ENCODE results near the gene P2RY6.

P2RY6 gene

DNA sequence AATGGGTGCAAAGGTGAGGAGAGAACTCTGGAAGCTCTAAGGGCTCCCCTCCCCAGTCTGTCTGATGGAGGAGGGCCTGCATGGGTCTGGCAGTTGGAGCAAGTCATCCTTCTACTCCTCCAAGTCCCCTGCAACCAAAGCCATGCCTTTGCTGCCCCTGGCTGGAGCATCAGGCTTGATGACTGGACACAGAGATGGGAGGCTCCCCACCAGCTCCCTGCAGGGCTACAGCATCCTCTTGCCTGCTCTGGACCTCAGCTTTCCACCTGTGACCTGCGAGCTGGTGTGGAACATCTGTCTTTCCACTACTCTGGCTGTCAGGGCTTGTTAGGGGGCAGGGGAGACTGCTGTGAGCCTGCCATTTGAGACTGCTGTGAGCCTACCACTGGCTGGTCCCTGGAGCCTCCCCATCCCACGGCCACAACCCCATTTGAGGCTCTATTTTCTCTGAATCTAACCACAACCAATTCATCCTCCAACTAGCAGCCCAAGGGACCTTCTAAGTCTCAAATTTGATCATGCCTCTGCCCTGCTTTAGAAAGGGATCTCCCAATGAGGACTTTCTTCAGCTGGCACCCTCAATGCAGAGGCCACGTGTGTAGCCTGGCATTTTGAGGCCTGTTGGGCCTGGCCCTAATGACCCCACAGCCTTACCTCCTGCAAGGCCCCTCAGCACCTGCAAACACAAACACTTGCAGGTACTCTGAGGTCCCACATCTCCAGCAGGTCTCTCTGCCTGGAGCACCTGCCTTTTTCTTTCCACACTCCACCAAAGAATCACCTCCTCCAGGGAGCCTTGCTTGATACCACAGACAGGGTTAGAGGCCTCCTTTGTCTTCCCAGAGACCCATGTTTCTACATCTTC, 9.9 kb downstream of the P2RY6 start:
- DNase-seq, result no peak

DNA sequence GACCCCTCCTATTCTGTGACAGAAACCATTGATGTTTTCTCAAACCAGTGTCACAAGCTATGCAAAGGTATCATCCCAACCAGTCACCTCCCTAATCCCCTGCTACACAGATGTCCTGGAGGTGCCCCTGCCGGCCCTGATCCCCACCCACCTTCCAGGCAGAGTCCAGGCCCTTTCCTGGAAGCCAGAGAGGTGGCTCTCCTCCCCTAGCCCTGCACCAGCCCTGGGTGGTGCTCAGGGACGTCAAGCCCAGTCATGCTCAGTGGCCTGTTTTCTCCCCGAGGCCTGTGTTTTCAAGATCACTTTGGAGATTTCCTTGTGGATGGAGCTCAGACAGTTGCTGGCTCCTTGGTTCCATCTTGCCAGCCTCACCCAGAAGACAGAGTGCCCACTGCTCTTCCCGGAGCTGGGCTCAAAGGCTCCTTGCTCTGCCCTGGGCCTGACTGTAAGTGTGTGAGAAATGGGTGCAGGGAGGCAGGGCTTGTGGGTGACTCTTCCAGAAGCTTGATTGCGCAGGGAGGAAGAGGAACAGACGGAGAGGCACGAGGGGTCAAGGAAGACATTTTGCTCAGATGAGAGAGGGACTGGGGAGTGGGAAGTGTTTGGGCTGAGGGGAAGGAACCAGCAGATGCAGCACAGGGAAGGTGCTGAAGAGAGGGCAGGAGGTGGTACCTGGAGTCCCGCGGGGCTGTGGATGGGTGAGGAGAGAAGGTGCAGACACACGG, 11.3 kb downstream of the P2RY6 start:
- no peak for DNase-seq

DNA sequence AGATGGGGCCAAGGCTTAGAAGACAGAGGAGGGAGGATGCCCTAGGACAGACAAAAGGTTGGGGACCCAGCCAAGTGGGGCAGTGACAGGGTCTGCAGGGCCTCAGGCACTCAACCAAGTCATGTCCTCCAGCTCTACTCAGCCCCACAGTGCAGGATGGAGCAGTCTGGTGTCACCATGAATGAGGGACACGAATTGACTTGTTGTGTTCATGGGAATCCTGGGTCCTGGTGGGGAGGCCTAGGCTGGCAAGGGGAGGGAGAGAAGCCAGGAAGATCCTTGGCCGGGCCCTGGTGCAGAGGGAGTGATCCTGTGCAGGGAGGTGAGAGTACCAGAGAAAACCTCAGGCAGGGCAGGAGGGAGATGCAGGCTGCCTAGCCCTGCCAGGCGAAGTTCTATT, 12.0 kb downstream of the P2RY6 start:
- DNase-seq, result no peak

DNA sequence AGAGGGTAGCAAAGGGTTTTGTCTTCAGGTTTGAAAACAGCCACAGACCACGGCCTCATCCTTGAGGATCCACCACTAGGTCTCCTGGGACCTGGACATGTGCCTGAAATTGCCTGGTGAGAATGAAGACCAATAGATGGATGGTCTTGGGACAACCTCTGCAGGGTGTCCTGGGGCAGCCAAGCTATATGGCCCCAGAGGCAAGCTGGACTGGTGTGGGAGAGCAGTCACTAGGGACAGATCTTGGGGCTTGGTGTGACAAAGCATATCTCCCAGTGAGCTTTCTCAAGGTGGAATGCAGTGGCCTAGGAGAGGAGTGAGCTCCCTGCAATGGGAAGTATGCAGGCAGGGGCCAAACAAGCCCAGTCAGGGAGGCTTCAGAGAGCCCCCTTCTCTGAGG, 13.6 kb downstream of the P2RY6 start:
- no peak for DNase-seq

DNA sequence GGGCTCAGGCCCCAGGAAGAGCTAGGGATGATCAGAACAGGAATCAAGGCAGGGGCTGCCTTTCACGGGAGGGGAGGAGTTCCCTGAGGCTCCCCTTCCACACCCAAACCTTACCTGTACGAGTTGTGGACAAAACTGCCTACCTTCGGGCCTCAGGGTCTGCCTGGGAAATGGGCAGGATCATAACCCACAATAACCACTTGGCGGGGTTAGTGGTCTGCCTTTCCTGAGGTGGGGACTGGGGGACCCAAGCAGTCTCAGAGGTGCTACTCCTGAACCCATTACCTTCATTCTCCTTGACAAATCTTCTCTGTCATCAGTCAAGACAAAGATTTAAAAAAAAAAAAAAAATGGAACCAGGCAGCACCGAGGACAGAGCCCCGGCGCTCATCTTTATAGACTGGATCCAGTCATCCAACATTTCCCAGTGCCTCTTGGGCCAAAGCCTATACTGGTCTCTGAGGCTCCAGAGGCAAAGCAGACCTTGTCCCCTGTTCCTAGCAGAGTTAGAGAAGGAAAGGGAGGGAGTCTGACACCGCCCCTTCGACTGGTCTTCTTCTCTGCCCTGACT, 14.2 kb downstream of the P2RY6 start:
- no peak for DNase-seq

DNA sequence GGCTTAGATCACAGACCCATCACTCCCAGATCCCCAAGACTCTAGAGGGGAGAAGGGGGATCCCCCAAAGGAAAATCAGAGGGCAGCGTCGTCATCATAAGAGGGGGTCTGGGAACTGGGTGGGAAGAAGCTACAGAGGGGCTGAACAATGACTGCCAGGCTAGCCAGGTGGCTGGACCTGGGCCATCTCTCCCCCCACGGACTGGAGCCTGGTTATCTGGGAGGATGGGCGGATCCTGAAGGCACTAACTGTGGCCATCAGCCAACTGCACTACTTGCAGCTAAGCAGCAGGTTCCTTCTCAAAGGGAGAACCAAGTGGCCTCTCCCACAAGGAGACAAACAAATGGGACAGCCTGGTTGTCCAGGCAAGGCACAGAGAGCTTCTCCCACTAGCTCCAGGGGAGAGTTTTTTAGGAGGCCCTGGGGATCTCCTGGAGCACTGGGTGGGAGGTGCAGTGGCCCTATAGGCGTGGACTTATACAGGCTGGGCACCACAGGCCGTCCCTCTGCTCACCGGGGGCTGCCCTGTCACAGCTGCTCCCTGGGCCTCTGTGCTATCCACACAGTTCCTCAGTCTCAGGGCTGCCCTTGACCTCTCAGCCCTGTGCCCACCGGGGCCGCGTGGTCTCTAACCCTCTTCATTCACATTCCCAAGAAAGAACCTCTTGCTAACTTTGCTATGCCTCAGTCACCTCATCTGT, 15.4 kb downstream of the P2RY6 start:
- DNase-seq, result no peak

DNA sequence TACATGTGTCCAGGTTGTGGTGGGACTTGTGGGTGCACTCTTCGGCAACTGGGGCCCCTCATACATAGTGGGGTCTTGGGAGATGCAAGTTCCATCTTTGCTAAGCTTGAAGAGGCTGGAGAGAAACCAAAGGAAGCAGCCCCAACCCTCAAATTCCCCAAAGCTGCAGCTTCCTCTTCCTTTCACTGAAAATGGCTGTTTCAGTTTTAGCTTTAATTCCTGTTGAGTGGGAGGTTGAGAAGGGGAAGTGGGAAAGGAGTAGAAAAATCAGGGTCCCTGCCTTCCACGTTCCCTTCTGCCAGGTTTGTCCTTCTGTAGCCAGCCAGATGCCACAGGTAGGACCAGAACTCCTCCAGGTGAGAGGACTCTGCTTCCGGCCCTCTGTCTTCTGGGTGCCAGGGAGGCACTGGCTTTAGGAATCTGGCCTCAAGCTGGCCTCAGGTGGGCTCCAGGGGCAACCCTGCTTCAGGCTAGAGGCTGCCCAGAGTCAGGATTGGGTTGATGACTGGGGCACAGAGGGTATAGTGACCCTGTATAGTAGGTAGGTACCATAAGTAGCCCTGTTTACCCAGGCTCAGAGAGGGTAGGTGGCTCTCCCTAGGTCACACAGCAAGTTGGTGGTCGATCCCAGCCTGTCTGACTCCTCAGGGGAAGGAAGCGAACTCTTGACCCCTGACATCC, 16.2 kb downstream of the P2RY6 start:
- no peak for DNase-seq

DNA sequence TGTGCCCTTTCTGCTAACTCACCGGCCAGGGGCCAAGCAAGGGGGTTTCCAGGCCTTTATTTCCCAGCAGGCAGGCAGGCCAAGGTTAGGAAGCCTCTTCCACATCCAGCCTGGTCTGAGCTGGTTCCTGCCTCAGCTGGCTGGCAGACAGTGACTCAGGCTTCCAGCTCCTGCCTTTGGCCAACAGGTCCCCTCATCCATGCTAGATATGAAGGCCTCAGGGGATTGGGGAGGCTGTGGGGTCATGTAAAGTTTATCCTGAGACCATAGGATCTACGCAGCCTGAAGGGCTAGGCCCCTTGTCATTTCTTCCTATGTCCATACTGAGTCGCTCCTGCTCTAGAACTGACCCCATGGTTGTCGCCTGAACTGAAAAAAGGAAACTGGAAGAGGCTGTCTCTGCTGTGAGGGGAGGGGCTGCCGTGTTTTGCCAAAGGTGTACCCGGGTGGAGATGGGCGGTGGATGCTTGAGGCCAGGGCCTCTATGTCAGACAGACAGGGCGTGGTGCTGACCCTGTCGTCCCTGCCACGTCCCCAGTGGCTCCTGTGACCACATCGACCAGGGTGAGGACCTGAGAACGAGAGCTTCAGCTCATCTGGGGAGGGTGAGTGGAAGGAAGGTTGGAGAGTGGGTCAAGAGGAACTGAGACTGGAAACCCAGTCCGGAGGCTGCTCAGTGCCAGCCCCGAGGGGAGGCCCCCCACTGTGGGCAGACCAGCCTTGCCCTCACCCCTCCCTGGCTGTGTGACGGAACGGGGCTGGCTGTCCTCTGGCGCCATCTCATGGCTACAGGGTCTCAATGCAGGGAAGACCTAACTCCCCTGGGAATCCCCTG, 17.0 kb downstream of the P2RY6 start:
- peak; percentile 66 to 80 for DNase-seq

DNA sequence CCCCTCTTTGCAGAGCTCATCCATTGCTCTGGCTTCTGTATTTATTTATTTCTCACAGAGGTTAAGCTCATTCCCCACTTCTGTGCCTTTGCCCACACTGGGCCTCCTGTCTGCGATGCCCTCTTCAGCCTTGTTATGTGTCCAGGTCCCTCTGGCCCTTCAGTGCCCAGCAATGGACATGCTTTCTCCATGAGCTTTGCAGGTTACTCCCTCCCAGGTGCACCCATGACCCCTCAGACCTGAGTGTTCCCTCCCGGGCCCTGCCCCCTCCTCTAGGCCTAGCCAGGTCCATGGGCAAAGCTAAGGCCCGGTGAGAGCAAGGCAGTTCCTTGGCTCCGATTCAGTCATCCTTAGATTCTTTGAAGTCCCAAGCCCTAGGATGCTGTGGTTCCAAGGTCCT, 18.4 kb downstream of the P2RY6 start:
- DNase-seq, result no peak

DNA sequence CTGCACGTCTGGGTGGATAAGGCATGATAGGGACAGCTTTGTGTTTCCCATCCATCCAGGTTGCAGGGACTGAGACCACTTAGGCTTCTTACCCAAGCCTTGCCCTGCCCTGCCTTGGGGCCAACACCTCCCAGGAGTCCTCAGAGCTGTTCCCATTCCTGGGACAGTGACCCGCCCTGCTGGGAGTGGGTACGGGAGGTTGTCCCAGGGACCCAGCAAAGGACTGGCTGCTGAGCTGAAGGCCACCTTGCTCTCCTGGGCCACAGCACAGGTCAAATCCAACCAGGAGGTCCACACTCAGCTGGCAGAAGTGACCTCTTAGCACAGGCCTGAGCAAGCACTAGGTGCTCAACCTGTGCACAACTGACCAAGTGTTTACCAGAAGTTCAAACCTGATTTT, 19.1 kb downstream of the P2RY6 start:
- no peak for DNase-seq

DNA sequence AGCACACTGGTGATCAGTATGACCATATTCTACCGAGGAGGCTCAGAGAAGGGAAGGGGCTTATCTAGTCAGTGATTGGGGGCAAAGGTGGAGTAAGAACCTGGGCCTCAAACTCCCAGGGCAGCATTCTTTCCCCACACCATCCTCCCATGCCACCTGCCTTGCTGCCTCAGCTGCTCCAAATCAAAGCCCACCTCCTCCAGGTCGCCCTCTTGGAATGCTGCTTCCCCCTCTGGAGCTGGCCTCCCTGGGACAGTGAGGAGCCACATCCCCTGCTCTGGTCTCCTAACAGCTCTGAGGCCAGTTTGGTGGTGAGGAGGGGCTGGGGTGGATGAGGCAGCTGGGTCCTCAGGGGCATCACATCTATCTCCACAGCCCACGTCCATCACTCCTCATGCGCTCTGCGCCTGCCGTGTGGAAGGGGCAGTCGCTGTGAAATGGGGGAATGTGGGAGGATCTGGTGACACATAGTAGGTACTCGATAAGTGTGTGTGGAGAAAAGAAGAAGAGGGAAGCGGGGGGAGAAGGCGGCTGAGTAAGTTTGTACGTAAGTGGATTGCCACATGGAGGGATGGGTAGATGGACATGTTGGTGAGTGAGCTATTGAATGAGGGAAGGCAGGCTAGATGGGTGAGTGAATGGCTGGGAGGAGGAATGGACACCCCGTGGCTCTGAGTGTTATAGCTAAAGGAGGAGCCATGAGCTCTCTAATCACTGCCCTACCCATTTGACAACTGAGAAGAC, 19.8 kb downstream of the P2RY6 start:
- DNase-seq, result no peak

DNA sequence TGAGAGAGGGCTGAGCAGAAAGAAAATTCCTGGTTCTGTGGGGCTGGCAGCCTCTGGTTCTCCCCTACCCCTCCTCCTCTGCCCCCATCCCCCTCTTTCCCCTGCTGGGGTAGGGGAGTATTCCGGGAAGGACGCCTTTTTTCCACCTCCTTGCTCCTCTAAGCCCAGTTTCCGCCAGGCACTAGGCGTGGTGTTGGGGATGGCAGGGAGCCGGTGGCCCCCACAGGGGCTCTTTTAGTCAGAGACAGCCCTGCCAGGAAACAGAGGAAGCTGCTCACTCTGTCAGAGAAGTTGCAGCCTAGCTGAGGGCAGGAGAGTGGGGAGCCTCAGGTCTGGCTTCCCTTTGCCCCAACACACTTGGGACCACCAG, 20.4 kb downstream of the P2RY6 start:
- no peak for DNase-seq

DNA sequence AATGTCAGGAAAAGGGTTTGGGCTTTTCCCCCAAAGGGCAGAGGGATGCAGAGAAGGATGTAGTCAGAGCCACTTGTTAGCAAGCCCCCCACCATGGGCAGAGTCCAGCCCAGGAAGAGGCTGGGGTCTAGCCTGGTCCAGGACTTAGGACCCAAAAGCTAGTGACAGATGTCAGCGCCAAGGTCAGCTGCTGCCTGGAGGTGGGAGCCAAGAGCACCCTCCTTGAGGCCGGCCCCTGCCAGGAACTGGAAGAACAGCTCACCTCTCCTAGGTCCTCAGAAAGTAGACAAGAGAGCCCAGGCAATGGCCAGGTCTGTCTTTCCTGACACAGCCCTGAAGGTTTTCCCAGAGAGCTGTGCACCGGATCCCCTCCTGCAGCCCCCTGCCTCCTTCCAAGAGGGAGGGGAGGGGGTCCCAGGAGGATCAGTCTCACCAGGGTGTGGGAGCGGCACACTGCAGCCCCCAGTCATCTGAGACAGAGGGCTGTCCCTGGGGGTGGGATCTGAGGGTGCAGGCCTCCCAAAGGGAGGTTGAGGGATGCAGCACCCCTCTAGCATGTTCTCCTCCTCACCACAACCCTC, 21.3 kb downstream of the P2RY6 start:
- no peak for DNase-seq

DNA sequence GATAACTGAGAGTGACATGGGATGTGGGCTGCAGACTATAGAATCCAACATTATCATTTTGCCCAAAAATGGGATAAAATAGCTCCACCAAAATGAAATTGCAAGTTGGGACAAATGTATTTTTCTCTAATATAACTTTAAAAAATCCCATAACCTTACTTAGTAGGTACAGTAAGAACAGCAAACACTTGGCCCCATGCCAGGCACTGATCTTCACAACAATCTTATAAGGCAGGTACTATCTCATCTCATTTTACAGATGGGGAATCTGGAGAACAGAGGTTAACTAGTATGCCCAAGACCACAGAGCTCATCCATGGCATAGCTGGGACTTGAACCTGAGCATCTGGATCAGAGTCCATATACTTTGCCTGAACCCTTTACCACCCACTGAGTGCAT, 22.5 kb downstream of the P2RY6 start:
- DNase-seq, result no peak

DNA sequence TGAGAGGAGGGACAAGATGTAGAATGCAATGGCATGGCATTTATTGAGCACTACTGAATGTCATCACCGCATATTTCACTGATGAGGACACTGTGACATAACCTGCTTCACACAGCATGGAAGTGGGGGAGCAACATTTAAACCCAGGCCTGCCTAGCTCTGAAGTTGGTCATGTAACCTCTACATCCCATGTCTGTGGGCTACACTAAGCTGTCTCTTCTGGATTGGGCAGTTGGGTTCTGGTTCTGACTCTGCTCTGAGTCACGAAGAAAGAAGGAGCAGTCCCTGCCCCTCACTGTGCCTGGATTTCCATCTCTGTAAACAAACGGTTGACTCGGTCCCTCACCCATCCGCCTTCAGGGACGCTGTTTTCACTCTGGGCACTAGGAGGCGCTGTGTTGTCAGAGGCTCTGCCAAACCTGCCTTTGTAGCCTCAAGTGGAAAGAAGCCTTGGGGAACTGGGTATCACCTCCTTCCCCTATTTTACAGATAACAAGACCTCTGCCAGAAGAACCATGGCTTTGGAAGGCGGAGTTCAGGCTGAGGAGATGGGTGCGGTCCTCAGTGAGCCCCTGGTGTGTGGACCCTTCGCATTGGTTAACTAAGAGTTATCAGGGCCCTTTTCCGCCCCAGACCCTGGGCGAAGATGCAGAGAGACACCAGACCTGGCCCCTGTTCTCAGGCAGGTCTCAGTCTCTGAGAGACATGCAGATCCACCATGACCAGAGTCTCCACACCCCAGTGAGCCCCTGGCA, 23.3 kb downstream of the P2RY6 start:
- peak; percentile 69 to 75 for DNase-seq

DNA sequence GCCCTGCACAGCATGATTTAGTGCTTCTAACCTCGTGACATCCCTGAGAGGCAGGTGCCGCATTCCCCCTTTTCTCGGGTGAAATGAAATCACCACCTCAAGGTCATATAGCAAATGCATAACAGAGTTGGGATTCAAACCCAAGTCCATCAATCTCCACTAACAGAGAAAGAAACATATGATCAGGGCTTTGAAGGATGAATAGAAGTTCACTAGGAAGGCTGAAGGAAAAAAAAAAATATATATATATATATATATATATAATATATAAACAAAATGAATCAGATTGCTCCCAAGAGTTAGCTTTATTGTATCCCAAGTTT, 23.8 kb downstream of the P2RY6 start:
- DNase-seq, result no peak

DNA sequence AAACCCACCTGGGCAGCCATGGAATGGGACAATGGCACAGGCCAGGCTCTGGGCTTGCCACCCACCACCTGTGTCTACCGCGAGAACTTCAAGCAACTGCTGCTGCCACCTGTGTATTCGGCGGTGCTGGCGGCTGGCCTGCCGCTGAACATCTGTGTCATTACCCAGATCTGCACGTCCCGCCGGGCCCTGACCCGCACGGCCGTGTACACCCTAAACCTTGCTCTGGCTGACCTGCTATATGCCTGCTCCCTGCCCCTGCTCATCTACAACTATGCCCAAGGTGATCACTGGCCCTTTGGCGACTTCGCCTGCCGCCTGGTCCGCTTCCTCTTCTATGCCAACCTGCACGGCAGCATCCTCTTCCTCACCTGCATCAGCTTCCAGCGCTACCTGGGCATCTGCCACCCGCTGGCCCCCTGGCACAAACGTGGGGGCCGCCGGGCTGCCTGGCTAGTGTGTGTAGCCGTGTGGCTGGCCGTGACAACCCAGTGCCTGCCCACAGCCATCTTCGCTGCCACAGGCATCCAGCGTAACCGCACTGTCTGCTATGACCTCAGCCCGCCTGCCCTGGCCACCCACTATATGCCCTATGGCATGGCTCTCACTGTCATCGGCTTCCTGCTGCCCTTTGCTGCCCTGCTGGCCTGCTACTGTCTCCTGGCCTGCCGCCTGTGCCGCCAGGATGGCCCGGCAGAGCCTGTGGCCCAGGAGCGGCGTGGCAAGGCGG, 24.5 kb downstream of the P2RY6 start:
- no peak for DNase-seq

DNA sequence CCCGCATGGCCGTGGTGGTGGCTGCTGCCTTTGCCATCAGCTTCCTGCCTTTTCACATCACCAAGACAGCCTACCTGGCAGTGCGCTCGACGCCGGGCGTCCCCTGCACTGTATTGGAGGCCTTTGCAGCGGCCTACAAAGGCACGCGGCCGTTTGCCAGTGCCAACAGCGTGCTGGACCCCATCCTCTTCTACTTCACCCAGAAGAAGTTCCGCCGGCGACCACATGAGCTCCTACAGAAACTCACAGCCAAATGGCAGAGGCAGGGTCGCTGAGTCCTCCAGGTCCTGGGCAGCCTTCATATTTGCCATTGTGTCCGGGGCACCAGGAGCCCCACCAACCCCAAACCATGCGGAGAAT, 25.1 kb downstream of the P2RY6 start:
- no peak for DNase-seq

DNA sequence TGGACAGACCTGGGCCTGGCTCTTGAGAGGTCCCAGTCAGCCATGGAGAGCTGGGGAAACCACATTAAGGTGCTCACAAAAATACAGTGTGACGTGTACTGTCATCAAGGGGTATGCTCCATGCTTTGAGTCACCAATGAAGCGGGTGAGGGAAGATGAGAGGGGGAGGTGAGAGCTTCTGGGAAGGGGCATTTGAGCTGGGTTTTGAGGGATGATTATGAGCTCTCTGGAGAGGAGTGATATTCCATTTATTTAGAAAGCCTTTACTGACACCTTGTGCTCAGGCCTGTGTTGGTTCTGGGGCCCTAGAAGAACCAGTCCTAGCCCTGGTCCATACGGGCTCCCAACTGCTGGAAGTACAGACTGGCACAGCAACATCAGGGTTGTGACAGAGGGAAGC, 25.6 kb downstream of the P2RY6 start:
- DNase-seq, result no peak

DNA sequence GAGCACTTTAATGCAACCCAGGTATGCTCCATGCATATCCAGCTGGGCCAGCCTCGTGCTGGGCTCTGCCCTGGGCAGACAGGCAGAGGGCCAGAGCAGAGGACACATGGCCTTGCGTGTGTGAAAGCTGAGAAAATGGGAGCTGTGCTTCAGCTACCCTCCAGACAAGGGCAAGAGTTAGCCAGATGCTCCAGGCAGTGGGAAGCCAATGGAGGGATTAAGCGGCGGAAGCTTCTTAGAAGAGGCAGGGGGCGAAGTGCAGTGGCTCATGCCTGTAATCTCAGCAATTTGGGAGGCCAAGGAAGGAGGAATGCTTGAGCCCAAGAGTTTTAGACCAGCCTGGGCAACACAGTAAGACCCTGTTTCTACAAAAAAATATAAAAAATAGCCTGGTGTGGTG, 26.1 kb downstream of the P2RY6 start:
- no peak for DNase-seq

Measured in CD4-positive, alpha-beta T cell treated with Interferon alpha-2 for 1 hour (primary cell).